ES-I3 (cell line): ENCODE results near the gene RNASE8.
A peak's percentile ranks its signal among the peaks of the same experiment; 100 is the strongest.

Source experiments
- H3K36me3 ChIP-seq: 2 replicates; pipeline ENCODE4 v1.6.1; 2013; ENCODE audit warnings: mild to moderate bottlenecking, low read length, control low read depth, moderate library complexity; ENCODE audit not compliant: insufficient read depth
- H3K4me1 ChIP-seq: 2 replicates; pipeline ENCODE4 v1.6.1; 2013; ENCODE audit warnings: mild to moderate bottlenecking, control low read depth, low read length; ENCODE audit not compliant: insufficient read depth
- H3K9ac ChIP-seq: 2 replicates; pipeline ENCODE4 v1.6.1; 2013; ENCODE audit warnings: low read depth, mild to moderate bottlenecking, low read length, moderate library complexity
- H3K9me3 ChIP-seq: 2 replicates; pipeline ENCODE4 v1.6.1; 2013; ENCODE audit warnings: mild to moderate bottlenecking, low read length, moderate library complexity; ENCODE audit not compliant: control insufficient read depth, insufficient read depth

Gene RNASE8

GRCh38 chr14:21102521-21103410, 45.1 kb downstream of the RNASE8 start:
- H3K4me1 ChIP-seq, result peaks cover 34% of the 10 kb centered on the region
- H3K9me3 ChIP-seq, result no peaks in the 10 kb centered on the region
- no peaks in the 10 kb centered on the region for H3K36me3 ChIP-seq
- peak overlapping the region; percentile 68 for H3K9ac ChIP-seq

DNA sequence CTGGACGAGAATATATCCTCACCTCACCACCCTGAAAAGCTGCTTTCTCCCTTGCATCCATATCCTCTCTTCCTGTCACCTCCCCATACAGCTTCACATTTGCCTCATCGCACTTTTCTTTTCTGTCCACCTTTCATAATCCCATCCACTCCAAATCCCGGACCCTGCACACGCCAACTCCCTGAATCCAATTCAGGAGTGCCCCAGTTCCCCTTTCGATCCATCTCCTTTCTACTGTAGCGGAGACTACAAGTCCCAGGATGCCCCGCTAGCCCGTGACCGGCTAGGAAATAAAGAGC, 45.7 kb downstream of the RNASE8 start:
- Histone ChIP-seq H3K9ac (peak overlapping the region; percentile 68), H3K36me3 (no peaks in the 10 kb centered on the region), H3K4me1 (peaks cover 34% of the 10 kb centered on the region), H3K9me3 (no peaks in the 10 kb centered on the region)

DNA sequence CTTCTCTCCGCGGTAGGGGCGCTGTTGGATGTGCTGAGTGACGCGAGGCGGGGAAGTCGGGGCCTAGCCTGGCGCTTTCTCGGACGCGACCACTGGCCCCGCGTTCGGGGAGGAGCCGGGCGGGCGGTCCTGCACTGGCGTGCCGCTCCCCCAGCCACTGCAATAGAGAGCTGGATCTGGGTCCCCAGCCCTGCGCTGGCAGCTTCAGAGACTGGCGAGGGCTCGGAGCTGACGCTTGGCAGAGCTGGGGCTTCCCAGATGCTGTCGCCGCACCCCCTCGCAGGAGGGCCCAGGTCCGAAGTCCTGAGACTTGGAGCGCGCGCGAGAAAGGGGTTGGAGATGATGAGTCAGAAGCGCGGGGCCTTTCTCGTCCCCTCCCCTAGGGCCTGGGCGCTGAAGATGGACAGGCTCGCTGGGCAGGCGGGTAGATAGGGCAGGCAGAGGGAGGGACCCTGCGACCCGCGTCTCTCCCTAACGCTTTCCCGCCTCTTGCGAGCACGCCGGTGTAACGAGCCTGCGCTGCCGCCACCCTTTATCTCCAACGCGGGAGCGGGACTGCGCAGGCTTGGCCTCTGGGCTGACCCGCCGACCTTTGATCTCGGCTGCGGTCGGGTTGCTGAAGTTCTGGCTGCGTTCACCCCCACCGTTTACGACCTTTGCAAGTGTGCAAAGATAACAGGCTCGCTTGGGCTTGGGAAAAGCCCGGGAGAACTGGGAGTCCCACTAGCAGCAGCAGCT, 46.3 kb downstream of the RNASE8 start:
- no peaks in the 10 kb centered on the region for H3K9me3 ChIP-seq
- H3K4me1 ChIP-seq, result peaks cover 34% of the 10 kb centered on the region
- H3K9ac ChIP-seq, result peak overlapping the region; percentile 68
- no peaks in the 10 kb centered on the region for H3K36me3 ChIP-seq

DNA sequence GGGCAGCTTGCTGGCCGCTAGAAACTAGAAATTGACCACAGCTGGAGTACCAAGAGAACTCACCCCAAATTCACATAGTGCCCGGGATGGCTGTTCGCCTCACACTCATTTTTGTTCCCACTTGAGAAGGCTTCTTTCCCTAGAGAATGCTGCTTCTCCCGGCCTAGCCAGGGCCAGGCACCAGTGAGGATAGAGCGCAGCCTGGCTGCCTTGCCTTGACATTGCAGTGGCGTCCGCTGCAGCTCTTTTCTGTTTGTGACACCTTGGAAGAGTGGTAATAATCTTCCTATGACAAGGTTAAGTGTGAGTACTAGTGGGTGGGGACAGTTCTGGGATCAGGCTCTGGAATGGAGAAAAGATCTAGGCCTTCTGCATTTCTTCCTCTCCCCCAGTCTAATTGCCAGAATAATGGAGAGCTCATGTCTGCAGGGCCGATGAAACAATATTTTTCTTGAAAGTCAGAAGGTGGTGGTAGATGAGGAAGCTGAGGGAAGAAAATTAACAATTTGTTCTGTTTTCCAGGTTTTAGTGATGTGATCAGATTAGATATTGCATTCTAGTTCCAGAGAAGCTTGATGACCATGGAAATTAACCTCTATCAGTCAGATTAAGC, 46.9 kb downstream of the RNASE8 start:
- H3K36me3 ChIP-seq, result no peaks in the 10 kb centered on the region
- peaks cover 31% of the 10 kb centered on the region for H3K4me1 ChIP-seq
- H3K9me3 ChIP-seq, result no peaks in the 10 kb centered on the region
- peak overlapping the region; percentile 68 for H3K9ac ChIP-seq

DNA sequence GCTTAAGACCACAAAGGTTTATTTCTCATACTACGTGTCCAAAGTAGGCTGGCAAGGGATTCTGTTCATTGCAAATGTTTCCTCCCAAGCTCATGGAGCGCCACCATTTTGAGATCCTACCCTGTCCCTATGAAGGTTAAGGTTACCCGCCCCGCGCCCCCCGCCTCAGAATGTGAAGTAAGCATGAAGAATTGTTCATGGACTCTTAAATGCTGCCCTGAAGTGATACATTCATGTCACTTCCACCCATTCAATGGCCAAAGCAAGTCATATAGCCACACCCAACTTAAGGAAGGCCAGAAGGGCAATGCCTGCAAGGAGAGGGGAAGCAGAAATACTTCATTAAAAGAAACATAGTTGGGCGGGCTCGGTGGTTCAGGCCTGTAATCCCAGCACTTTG, 47.5 kb downstream of the RNASE8 start:
- no peak overlapping the region for H3K9ac ChIP-seq
- H3K36me3 ChIP-seq, result no peaks in the 10 kb centered on the region
- peaks cover 28% of the 10 kb centered on the region for H3K4me1 ChIP-seq
- H3K9me3 ChIP-seq, result no peaks in the 10 kb centered on the region

DNA sequence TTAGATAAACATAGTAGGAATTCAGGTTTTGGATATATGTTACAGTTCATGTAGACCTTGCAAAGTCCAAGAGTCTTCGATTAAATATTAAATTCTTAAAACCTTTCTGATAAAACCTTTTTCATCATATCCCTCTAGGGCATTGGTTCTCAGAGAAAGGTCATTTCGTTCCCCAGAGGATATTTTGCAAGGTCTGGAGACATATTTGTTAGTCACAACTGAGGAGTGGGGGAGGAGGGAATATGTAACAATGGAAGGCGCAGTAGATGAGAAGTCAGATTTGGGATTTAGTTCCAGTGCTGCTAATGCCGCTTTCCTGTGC, 48.5 kb downstream of the RNASE8 start:
- no peak overlapping the region for H3K9ac ChIP-seq
- peaks cover 28% of the 10 kb centered on the region for H3K4me1 ChIP-seq
- no peaks in the 10 kb centered on the region for H3K9me3 ChIP-seq
- no peaks in the 10 kb centered on the region for H3K36me3 ChIP-seq

DNA sequence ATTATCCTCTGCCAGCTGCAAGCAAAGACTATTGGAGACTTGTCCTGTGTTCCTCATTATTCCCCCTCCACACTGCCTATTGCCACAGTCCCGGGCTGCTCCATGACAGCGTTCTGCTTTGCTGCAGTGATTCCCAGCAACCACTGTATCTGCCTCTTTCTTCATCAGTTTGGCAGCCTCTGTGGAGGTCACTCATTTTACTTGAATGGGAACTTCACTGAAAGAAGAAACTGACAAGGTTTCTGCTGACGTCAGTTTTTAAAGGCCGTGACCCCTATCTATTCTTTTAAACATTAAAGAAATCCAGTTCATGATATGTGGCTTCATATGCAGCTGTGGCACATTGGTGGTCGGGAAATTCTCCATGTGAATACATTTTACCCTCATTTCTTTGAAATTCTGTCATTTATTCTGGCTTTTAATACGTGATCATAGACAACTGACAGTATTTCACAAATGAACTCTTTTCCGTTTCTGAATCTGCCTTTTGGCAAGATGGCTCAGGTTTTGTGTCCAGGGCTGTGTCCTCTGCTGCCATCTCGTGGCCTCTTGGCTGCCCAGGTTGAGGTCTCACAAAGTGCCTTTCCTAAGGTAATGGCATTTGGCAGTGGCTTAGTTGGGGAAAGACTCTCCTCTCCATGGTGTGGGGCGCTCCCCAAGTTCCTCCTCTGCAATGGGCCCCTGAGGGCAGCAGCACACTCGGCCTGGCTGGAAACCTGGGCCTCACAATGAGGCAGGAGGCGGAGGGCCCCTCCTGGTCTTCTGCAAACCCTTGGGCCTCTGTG, 49.1 kb downstream of the RNASE8 start:
- no peaks in the 10 kb centered on the region for H3K36me3 ChIP-seq
- H3K9ac ChIP-seq, result peak overlapping the region; percentile 11; the same call in 1 of the 2 replicates
- peaks cover 28% of the 10 kb centered on the region for H3K4me1 ChIP-seq
- no peaks in the 10 kb centered on the region for H3K9me3 ChIP-seq

DNA sequence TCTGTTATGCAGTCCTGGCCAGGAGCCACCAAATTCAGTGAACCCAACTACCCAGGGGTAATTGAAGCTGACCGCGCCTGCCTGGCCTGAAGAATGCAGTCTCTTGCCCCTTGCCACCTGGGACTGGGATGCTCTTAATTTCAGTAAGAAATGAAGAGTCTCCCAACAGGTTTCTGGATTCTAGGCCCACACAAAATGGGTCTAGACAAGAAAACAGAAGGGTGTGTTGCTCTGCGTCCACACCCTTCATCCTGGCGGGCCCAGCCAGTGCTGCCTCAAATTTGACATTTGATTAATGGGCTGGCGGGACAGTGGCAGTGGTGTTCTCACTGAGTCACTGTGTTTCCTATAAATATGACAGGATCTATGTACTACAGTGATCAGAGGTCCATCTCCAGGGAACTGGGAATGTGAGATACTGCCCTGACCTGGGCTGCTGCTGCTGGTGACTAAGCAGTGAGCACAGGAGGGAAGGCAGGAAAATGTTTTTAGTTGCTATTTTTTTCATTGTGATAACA, 49.7 kb downstream of the RNASE8 start:
- Histone ChIP-seq H3K36me3 (no peaks in the 10 kb centered on the region), H3K4me1 (peaks cover 23% of the 10 kb centered on the region), H3K9me3 (no peaks in the 10 kb centered on the region), H3K9ac (no peak overlapping the region)
